ENCODE results near the gene CLMN.
A peak's percentile ranks its signal among the peaks of the same experiment; 100 is the strongest.

The CLMN gene

GRCh38 chr14:95319312-95320077 lies at the start of gene CLMN:
TSS of gene CLMN (minus strand) at chr14:95319908. CDS start at chr14:95319792, 116 bp downstream.
- FAIRE-seq (no peak), DNase-seq (ENCODE audit: low spot score) (peak; percentile 58)

- no peak for FAIRE-seq
- no peak for DNase-seq (ENCODE audit: low spot score)
Observed at GRCh38 chr14:95365401-95365800, 45.7 kb upstream of the CLMN start.

GRCh38 chr14:95364481-95365209 lies 44.9 kb upstream of the CLMN start:
- DNase-seq (ENCODE audit: low spot score) (no peak), FAIRE-seq (no peak)

- FAIRE-seq (no peak), DNase-seq (ENCODE audit: low spot score) (no peak)
Observed at GRCh38 chr14:95363468-95363954, 43.8 kb upstream of the CLMN start.

GRCh38 chr14:95362138-95362494 lies 42.4 kb upstream of the CLMN start:
- DNase-seq (ENCODE audit: low spot score), result no peak
- no peak for FAIRE-seq

GRCh38 chr14:95361373-95362137 lies 41.8 kb upstream of the CLMN start:
- DNase-seq (ENCODE audit: low spot score) (peak; percentile 6), FAIRE-seq (no peak)

GRCh38 chr14:95360828-95361227 lies 41.1 kb upstream of the CLMN start:
- DNase-seq (ENCODE audit: low spot score) (no peak), FAIRE-seq (no peak)

- FAIRE-seq, result no peak
- DNase-seq (ENCODE audit: low spot score), result no peak
Observed at GRCh38 chr14:95359994-95360826, 40.5 kb upstream of the CLMN start.

GRCh38 chr14:95356245-95356869 lies 36.6 kb upstream of the CLMN start:
- no peak for DNase-seq (ENCODE audit: low spot score)
- no peak for FAIRE-seq

GRCh38 chr14:95355422-95355821 lies 35.7 kb upstream of the CLMN start:
- FAIRE-seq (no peak), DNase-seq (ENCODE audit: low spot score) (no peak)

GRCh38 chr14:95354834-95355233 lies 35.1 kb upstream of the CLMN start:
- no peak for FAIRE-seq

GRCh38 chr14:95353664-95354063 lies 34.0 kb upstream of the CLMN start:
- FAIRE-seq (no peak), DNase-seq (ENCODE audit: low spot score) (no peak)

More at GRCh38 chr14:95354834-95355233, 35.1 kb upstream of the CLMN start:
- DNase-seq (ENCODE audit: low spot score), result no peak

GRCh38 chr14:95353007-95353406 lies 33.3 kb upstream of the CLMN start:
- DNase-seq (ENCODE audit: low spot score) (no peak), FAIRE-seq (no peak)

- FAIRE-seq (no peak), DNase-seq (ENCODE audit: low spot score) (no peak)
Observed at GRCh38 chr14:95352481-95352880, 32.8 kb upstream of the CLMN start.

GRCh38 chr14:95349241-95349640 lies 29.5 kb upstream of the CLMN start:
- FAIRE-seq (no peak), DNase-seq (ENCODE audit: low spot score) (no peak)

- no peak for FAIRE-seq
- no peak for DNase-seq (ENCODE audit: low spot score)
Observed at GRCh38 chr14:95348395-95349080, 28.8 kb upstream of the CLMN start.

GRCh38 chr14:95346820-95347219 lies 27.1 kb upstream of the CLMN start:
- no peak for FAIRE-seq
- DNase-seq (ENCODE audit: low spot score), result peak; percentile 58

- FAIRE-seq, result no peak
- DNase-seq (ENCODE audit: low spot score), result no peak
Observed at GRCh38 chr14:95346266-95346665, 26.6 kb upstream of the CLMN start.

- FAIRE-seq, result no peak
Observed at GRCh38 chr14:95345032-95345431, 25.3 kb upstream of the CLMN start.

GRCh38 chr14:95344536-95344935 lies 24.8 kb upstream of the CLMN start:
- FAIRE-seq, result no peak

More at GRCh38 chr14:95345032-95345431, 25.3 kb upstream of the CLMN start:
- DNase-seq (ENCODE audit: low spot score), result no peak

More at GRCh38 chr14:95344536-95344935, 24.8 kb upstream of the CLMN start:
- no peak for DNase-seq (ENCODE audit: low spot score)
